Calu3 (cell line): ENCODE measurements around the gene HTRA1. TPM values are rescaled to one million over a fixed set of nuclear protein-coding genes. Genes with fewer than 3 reads are reported as not detected.

Source experiments
- BruUV-seq: library from RNA; stranded (reverse); fragments of 400-500 nt; replicated peaks from 2 replicates; lab custom pipeline; 2021; lab: Mats Ljungman, UMichigan
- CTCF ChIA-PET: fragments of 300-600 bp; sonication (Branson Sonifier 250); formaldehyde crosslinking; loops from one replicate; lab custom pipeline; 2022; ENCODE audit warnings: antibody characterized with exemption; lab: Charles Lee
- DNase-seq: peaks from one replicate; pipeline ENCODE4 v3.0.0; 2022
- H3K27ac Mint-ChIP-seq: one replicate; pipeline ENCODE4 v1.8.0; 2022; ENCODE audit warnings: mixed read lengths; ENCODE audit not compliant: unreplicated experiment
- H3K27me3 Mint-ChIP-seq: one replicate; pipeline ENCODE4 v1.8.0; 2022; ENCODE audit warnings: mixed read lengths; ENCODE audit not compliant: unreplicated experiment
- H3K36me3 Mint-ChIP-seq: one replicate; pipeline ENCODE4 v1.8.0; 2022; ENCODE audit warnings: mild to moderate bottlenecking, moderate library complexity, mixed read lengths; ENCODE audit not compliant: insufficient read depth, unreplicated experiment
- H3K4me1 Mint-ChIP-seq: one replicate; pipeline ENCODE4 v1.8.0; 2022; ENCODE audit warnings: mild to moderate bottlenecking, low read depth, mixed read lengths; ENCODE audit not compliant: unreplicated experiment
- H3K4me3 Mint-ChIP-seq: one replicate; pipeline ENCODE4 v1.8.0; 2022; ENCODE audit warnings: mild to moderate bottlenecking, low read depth, moderate library complexity, mixed read lengths; ENCODE audit not compliant: unreplicated experiment
- H3K9me3 Mint-ChIP-seq: one replicate; pipeline ENCODE4 v1.8.0; 2022; ENCODE audit warnings: low read depth, mixed read lengths; ENCODE audit not compliant: unreplicated experiment
- CTCF ChIP-seq: fragments of 200-600 bp; IDR thresholded peaks from one replicate; pipeline ENCODE4 v1.8.0; 2022; ENCODE audit warnings: antibody characterized with exemption; ENCODE audit not compliant: unreplicated experiment
- intact Hi-C: fragments of 100-400 bp; cut with micrococcal nuclease; formaldehyde crosslinking; loops from one replicate; pipeline ENCODE4 v1.10.0; 2022; ENCODE audit not compliant: unreplicated experiment
- total RNA-seq: library from RNA; stranded (reverse); gene quantifications from 2 replicates; pipeline ENCODE4 v1.2.3, GENCODE V29; 2022

The HTRA1 gene
- total RNA-seq, 1 experiment from 2014 or later = 1.3 TPM

DNA sequence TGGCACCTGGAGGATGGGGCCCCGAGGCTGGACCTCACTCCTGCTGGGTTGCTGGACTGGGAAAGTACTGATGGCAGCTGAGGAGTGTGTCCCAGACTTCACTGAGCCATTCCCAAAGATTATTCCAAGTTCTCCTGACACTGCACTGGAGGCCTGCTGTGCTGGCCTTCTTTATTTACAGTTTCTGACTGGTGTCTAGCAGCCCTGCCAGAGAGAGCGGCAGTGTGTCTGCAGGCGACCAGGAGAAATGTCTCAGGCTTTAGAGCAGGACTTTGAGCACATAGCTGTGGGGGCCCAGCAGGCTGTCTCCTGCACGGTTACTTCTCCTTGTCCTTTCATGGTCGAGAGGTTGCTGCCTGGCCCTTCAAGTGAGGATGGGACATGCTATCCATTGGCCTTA, 16.1 kb downstream of the HTRA1 start:
- no peak for DNase-seq
- Mint-ChIP-seq H3K27ac (no peak overlapping the region), H3K27me3 (peaks cover 45% of the 10 kb centered on the region), H3K36me3 (no peaks in the 10 kb centered on the region), H3K9me3 (peaks cover 3% of the 10 kb centered on the region), H3K4me1 (no peaks in the 10 kb centered on the region), H3K4me3 (no peak overlapping the region)
- BruUV-seq = no TSS peak
- no peak for TF ChIP-seq CTCF
- intact Hi-C loops = no loop called here
- CTCF ChIA-PET = no interaction called here

DNA sequence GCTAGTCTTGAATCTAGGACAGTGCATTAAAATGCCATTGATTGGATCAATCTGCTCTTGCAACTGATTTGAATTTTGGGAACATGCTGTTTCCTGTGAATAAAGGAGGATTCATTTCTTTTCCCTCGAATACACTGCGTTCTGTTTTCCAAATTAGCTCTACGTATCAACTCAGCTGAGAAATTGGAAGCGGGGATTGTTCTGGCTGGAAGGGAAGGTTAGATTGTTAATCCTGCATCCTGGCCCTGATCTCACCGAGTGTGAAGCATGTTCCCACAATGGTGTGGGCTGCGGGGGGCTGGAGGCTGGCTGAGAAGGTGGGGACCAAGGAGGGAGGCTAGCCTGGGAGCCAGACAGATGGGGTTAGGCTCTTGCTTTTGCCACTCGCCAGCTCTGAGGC, 17.6 kb downstream of the HTRA1 start:
- CTCF ChIA-PET = no interaction called here
- Mint-ChIP-seq H3K27me3 (peaks cover 42% of the 10 kb centered on the region), H3K27ac (no peak overlapping the region), H3K36me3 (no peaks in the 10 kb centered on the region), H3K4me3 (no peak overlapping the region), H3K9me3 (peaks cover 3% of the 10 kb centered on the region), H3K4me1 (no peaks in the 10 kb centered on the region)
- intact Hi-C loops = no loop called here
- no peak for TF ChIP-seq CTCF
- DNase-seq = no peak
- no TSS peak for BruUV-seq

- CTCF ChIA-PET = no interaction called here
- H3K27me3 Mint-ChIP-seq = peaks cover 41% of the 10 kb centered on the region
- intact Hi-C loops = no loop called here
- H3K36me3 Mint-ChIP-seq = no peaks in the 10 kb centered on the region
- peaks cover 3% of the 10 kb centered on the region for H3K9me3 Mint-ChIP-seq
- H3K27ac Mint-ChIP-seq = no peak overlapping the region
- no peaks in the 10 kb centered on the region for H3K4me1 Mint-ChIP-seq
- H3K4me3 Mint-ChIP-seq = no peak overlapping the region
- TF ChIP-seq CTCF = no peak
- BruUV-seq = no TSS peak
- no peak for DNase-seq
These were observed 18.9 kb downstream of the HTRA1 start for GRCh38 chr10:122480146-122480833.

GRCh38 chr10:122481296-122482056, 20.1 kb downstream of the HTRA1 start:
- peaks cover 52% of the 10 kb centered on the region for H3K27me3 Mint-ChIP-seq
- no peaks in the 10 kb centered on the region for H3K36me3 Mint-ChIP-seq
- H3K4me1 Mint-ChIP-seq = no peaks in the 10 kb centered on the region
- CTCF ChIA-PET = no interaction called here
- H3K4me3 Mint-ChIP-seq = no peak overlapping the region
- H3K27ac Mint-ChIP-seq = no peak overlapping the region
- BruUV-seq = no TSS peak
- no peak for TF ChIP-seq CTCF
- intact Hi-C loops = no loop called here
- peaks cover 3% of the 10 kb centered on the region for H3K9me3 Mint-ChIP-seq
- DNase-seq = no peak
